H1 (cell line): Measurements from ENCODE around the gene RPL21. TPM values are rescaled to one million over a fixed set of nuclear protein-coding genes. Genes with fewer than 3 reads are reported as not detected.

Experiments
- CTCF ChIA-PET: fragments of 300-600 bp; sonication (Branson Sonifier 250); formaldehyde crosslinking; loops from one replicate; lab custom pipeline; 2021; ENCODE audit not compliant: partially characterized antibody; lab: Charles Lee
- POLR2A ChIA-PET: fragments of 300-600 bp; sonication (Branson Sonifier 250); formaldehyde crosslinking; loops from one replicate; lab custom pipeline; 2021; ENCODE audit warnings: inconsistent platforms; ENCODE audit not compliant: partially characterized antibody; lab: Charles Lee
- DNase-seq, 2 experiments: peaks; one replicate each; pipeline versions ENCODE4 v3.0.0 to v3.0.0-alpha.2; 2010 to 2022; ENCODE audit warnings: low spot score in 2 of 2, low read depth in 1 of 2, mixed read lengths in 1 of 2
- FAIRE-seq: peaks from 2 replicates; lab custom pipeline; 2011; peaks lifted over from hg19 to GRCh38; lab: Jason Lieb, UNC
- H2AFZ ChIP-seq: 2 replicates; pipeline ENCODE4 v1.8.1; 2012; ENCODE audit warnings: low read length, inconsistent platforms
- H2AK5ac ChIP-seq: 2 replicates; pipeline ENCODE4 v1.6.1; 2013; ENCODE audit warnings: low read depth, low read length
- H2BK120ac ChIP-seq: replicated peaks from 2 replicates; pipeline ENCODE3; 2013; ENCODE audit warnings: low read depth, low read length, inconsistent platforms
- H2BK12ac ChIP-seq: 2 replicates; pipeline ENCODE4 v1.6.1; 2013; ENCODE audit warnings: low read depth, low read length
- H2BK15ac ChIP-seq: 2 replicates; pipeline ENCODE4 v1.6.1; 2013; ENCODE audit warnings: low read length
- H2BK20ac ChIP-seq: 2 replicates; pipeline ENCODE4 v1.6.1; 2013; ENCODE audit warnings: low read length
- H2BK5ac ChIP-seq: 2 replicates; pipeline ENCODE4 v1.6.1; 2013; ENCODE audit warnings: low read depth, low read length
- H3K14ac ChIP-seq: 2 replicates; pipeline ENCODE4 v1.6.1; 2013; ENCODE audit warnings: inconsistent platforms; ENCODE audit not compliant: insufficient read length
- H3K18ac ChIP-seq: 2 replicates; pipeline ENCODE4 v1.6.1; 2013; ENCODE audit warnings: low read length; ENCODE audit errors: extremely low read depth
- H3K23ac ChIP-seq: 2 replicates; pipeline ENCODE4 v1.6.1; 2013; ENCODE audit warnings: inconsistent platforms; ENCODE audit not compliant: insufficient read length
- H3K23me2 ChIP-seq: 2 replicates; pipeline ENCODE4 v1.6.1; 2013; ENCODE audit warnings: low read depth, low read length
- H3K27ac ChIP-seq: 2 replicates; pipeline ENCODE4 v1.6.1; 2011; ENCODE audit warnings: low read depth, low read length, inconsistent platforms
- H3K27me3 ChIP-seq, 4 experiments: replicated peaks in 1 of 4; 1 replicate in 1 of 4; 2 replicates in 3 of 4; pipeline versions ENCODE4 v1.6.1 to v1.8.1; 2011 to 2013; ENCODE audit warnings: low read length in 3 of 4, mild to moderate bottlenecking in 3 of 4, inconsistent platforms in 2 of 4, mixed read lengths in 2 of 4, moderate library complexity in 1 of 4; ENCODE audit not compliant: control insufficient read depth in 3 of 4, insufficient read depth in 3 of 4; ENCODE audit errors: extremely low read depth in 1 of 4
- H3K36me3 ChIP-seq, 4 experiments: 2 replicates each; pipeline versions ENCODE4 v1.6.1 to v1.8.1; 2011 to 2013; ENCODE audit warnings: mild to moderate bottlenecking in 4 of 4, low read length in 3 of 4, moderate library complexity in 2 of 4, control low read depth in 1 of 4, inconsistent platforms in 1 of 4; ENCODE audit not compliant: insufficient read depth in 4 of 4, control insufficient read depth in 2 of 4
- H3K4ac ChIP-seq: replicated peaks from 2 replicates; pipeline ENCODE3; 2013; ENCODE audit warnings: low read length, low read depth, mixed read lengths, inconsistent platforms; ENCODE audit not compliant: insufficient read length
- H3K4me1 ChIP-seq, 4 experiments: replicated peaks in 1 of 4; 1 replicate in 1 of 4; 2 replicates in 3 of 4; pipeline versions ENCODE4 v1.6.1 to v1.8.1; 2011 to 2013; ENCODE audit warnings: low read length in 3 of 4, inconsistent platforms in 2 of 4, mixed read lengths in 1 of 4; ENCODE audit not compliant: insufficient read depth in 4 of 4, control insufficient read depth in 3 of 4
- H3K4me2 ChIP-seq, 2 experiments: 2 replicates each; pipeline versions ENCODE4 v1.6.1 to v1.8.1; 2011 to 2013; ENCODE audit warnings: low read depth in 2 of 2, low read length in 2 of 2, control low read depth in 1 of 2, inconsistent platforms in 1 of 2, mild to moderate bottlenecking in 1 of 2; ENCODE audit not compliant: insufficient read depth in 1 of 2
- H3K4me3 ChIP-seq, 4 experiments: fragments of 200-600, 300-600 bp in 1 of 4; sonication (generic), shearing (Covaris generic), sonication (Bioruptor Twin) in 1 of 4; 2 replicates each; pipeline versions ENCODE4 v1.5.1 to v1.8.1; 2011 to 2016; ENCODE audit warnings: low read length in 4 of 4, low read depth in 3 of 4, control low read depth in 2 of 4, inconsistent platforms in 2 of 4, mild to moderate bottlenecking in 2 of 4, mixed read lengths in 1 of 4, moderate library complexity in 1 of 4; ENCODE audit not compliant: insufficient read depth in 2 of 4; ENCODE audit errors: extremely low read depth in 1 of 4
- H3K56ac ChIP-seq: replicated peaks from 2 replicates; pipeline ENCODE3; 2013; ENCODE audit warnings: low read depth, mild to moderate bottlenecking, mixed read lengths, low read length, inconsistent platforms; ENCODE audit not compliant: insufficient read length
- H3K79me1 ChIP-seq: 2 replicates; pipeline ENCODE4 v1.6.1; 2013; ENCODE audit warnings: low read depth, low read length, control low read depth
- H3K79me2 ChIP-seq, 2 experiments: 2 replicates each; pipeline versions ENCODE4 v1.6.1 to v1.8.1; 2012 to 2013; ENCODE audit warnings: low read length in 2 of 2, mild to moderate bottlenecking in 2 of 2, inconsistent platforms in 1 of 2; ENCODE audit not compliant: insufficient read depth in 2 of 2, control insufficient read depth in 1 of 2
- H3K9ac ChIP-seq, 4 experiments: replicated peaks in 1 of 4; 1 replicate in 1 of 4; 2 replicates in 3 of 4; pipeline versions ENCODE4 v1.6.1 to v1.8.1; 2011 to 2013; ENCODE audit warnings: low read depth in 3 of 4, low read length in 3 of 4, control low read depth in 2 of 4, mild to moderate bottlenecking in 2 of 4, moderate library complexity in 2 of 4, inconsistent platforms in 1 of 4; ENCODE audit errors: extremely low read depth in 1 of 4
- H3K9me3 ChIP-seq, 2 experiments: 2 replicates each; pipeline versions ENCODE4 v1.6.1 to v1.8.1; 2012 to 2013; ENCODE audit warnings: mild to moderate bottlenecking in 2 of 2, moderate library complexity in 2 of 2, control low read depth in 1 of 2, inconsistent platforms in 1 of 2, low read depth in 1 of 2, low read length in 1 of 2, mixed read lengths in 1 of 2; ENCODE audit not compliant: insufficient read depth in 2 of 2
- H4K20me1 ChIP-seq, 2 experiments: replicated peaks in 1 of 2; 2 replicates each; pipeline versions ENCODE3 to v1.8.1; 2011 to 2013; ENCODE audit warnings: inconsistent platforms in 2 of 2, low read length in 2 of 2, mild to moderate bottlenecking in 1 of 2; ENCODE audit not compliant: insufficient read depth in 2 of 2, control insufficient read depth in 1 of 2
- H4K5ac ChIP-seq: 2 replicates; pipeline ENCODE4 v1.6.1; 2013; ENCODE audit warnings: low read length, low read depth, mixed read lengths, inconsistent platforms; ENCODE audit not compliant: insufficient read length
- H4K8ac ChIP-seq: 2 replicates; pipeline ENCODE4 v1.8.0; 2013; ENCODE audit warnings: mild to moderate bottlenecking, moderate library complexity, low read length, inconsistent platforms; ENCODE audit not compliant: insufficient read depth; ENCODE audit errors: extremely low read depth
- H4K91ac ChIP-seq: replicated peaks from 2 replicates; pipeline ENCODE3; 2013; ENCODE audit warnings: low read length, mixed read lengths, inconsistent platforms; ENCODE audit not compliant: insufficient read length
- BACH1 ChIP-seq: IDR thresholded peaks from 2 replicates; pipeline ENCODE4 v1.6.1; 2012; ENCODE audit warnings: low read length, improper control_type of control experiment
- BCL11A ChIP-seq, 2 experiments: IDR thresholded peaks; one replicate each; pipeline ENCODE4 v1.6.1; 2011; ENCODE audit warnings: low read depth in 2 of 2, low read length in 2 of 2, mild to moderate bottlenecking in 2 of 2
- BRCA1 ChIP-seq: IDR thresholded peaks from 2 replicates; pipeline ENCODE4 v1.6.1; 2012; ENCODE audit warnings: low read depth, low read length, improper control_type of control experiment
- CHD1 ChIP-seq: IDR thresholded peaks from 2 replicates; pipeline ENCODE4 v1.6.1; 2012; ENCODE audit warnings: low read depth, low read length, improper control_type of control experiment
- CHD2 ChIP-seq: IDR thresholded peaks from 2 replicates; pipeline ENCODE4 v1.6.1; 2012; ENCODE audit warnings: low read length, improper control_type of control experiment
- E2F6 ChIP-seq: IDR thresholded peaks from 2 replicates; pipeline ENCODE4 v1.6.1; 2012; ENCODE audit warnings: inconsistent platforms
- EZH2 ChIP-seq: fragments of 200-600 bp; sonication (generic); IDR thresholded peaks from 2 replicates; pipeline ENCODE4 v1.7.1; 2012; ENCODE audit warnings: low read depth, mild to moderate bottlenecking, moderate library complexity, low read length, inconsistent platforms; ENCODE audit not compliant: severe bottlenecking
- GTF2F1 ChIP-seq: IDR thresholded peaks from 2 replicates; pipeline ENCODE4 v1.6.1; 2012; ENCODE audit warnings: low read depth, low read length, improper control_type of control experiment, borderline replicate concordance
- HDAC6 ChIP-seq: IDR thresholded peaks from one replicate; pipeline ENCODE4 v1.7.1; 2012; ENCODE audit warnings: low read depth, mild to moderate bottlenecking, inconsistent platforms, low read length, moderate library complexity
- JUN ChIP-seq: IDR thresholded peaks from 2 replicates; pipeline ENCODE4 v1.6.1; 2011; ENCODE audit warnings: low read depth, mild to moderate bottlenecking, improper control_type of control experiment, low read length
- JUND ChIP-seq: IDR thresholded peaks from 2 replicates; pipeline ENCODE4 v1.6.1; 2011; ENCODE audit warnings: mild to moderate bottlenecking, improper control_type of control experiment, low read length
- NANOG ChIP-seq: IDR thresholded peaks from 2 replicates; pipeline ENCODE4 v1.6.1; 2011; ENCODE audit warnings: low read length, low read depth, mild to moderate bottlenecking, inconsistent platforms; ENCODE audit not compliant: insufficient read depth, poor library complexity, severe bottlenecking
- RFX5 ChIP-seq: IDR thresholded peaks from 2 replicates; pipeline ENCODE4 v1.6.1; 2011; ENCODE audit warnings: low read depth, low read length, improper control_type of control experiment, borderline replicate concordance
- SP4 ChIP-seq: IDR thresholded peaks from 2 replicates; pipeline ENCODE4 v1.6.1; 2012; ENCODE audit warnings: low read length, inconsistent platforms
- TAF7 ChIP-seq: optimal IDR thresholded peaks from 2 replicates; pipeline ENCODE3; 2011; ENCODE audit warnings: low read depth, mild to moderate bottlenecking, inconsistent platforms, low read length, moderate library complexity, borderline replicate concordance
- WGBS, 2 experiments: shearing (Covaris generic) in 1 of 2; methylation state at CpG; one replicate each; pipeline versions ENCODE4 v1.1.6 to v1.1.7; 2013 to 2015; ENCODE audit warnings: low lambda C conversion rate in 2 of 2, mixed read lengths in 2 of 2, inconsistent platforms in 1 of 2, low coverage in 1 of 2, missing lambda C conversion rate in 1 of 2; ENCODE audit not compliant: insufficient replicate concordance in 2 of 2, insufficient coverage in 1 of 2, insufficient read length in 1 of 2; ENCODE audit errors: extremely low coverage in 1 of 2, missing lambda C conversion rate in 1 of 2; 5-methylcytosine and 5-hydroxymethylcytosine counted together
- polyA plus RNA-seq, 7 experiments: library from polyadenylated mRNA; depleted of rRNA in 3 of 7; stranded (reverse) in 5 of 7; unstranded in 2 of 7; fragments of >200 nt in 5 of 7; fragments of 200-250 nt in 2 of 7; gene quantifications; 1 replicate in 5 of 7; 2 replicates in 1 of 7; 4 replicates in 1 of 7; pipeline versions ENCODE4 v1.2.1 to v1.2.3, GENCODE V29; 2011 to 2013; ENCODE audit warnings: missing spikeins in 2 of 7, mixed read lengths in 2 of 7
- total RNA-seq: library from RNA; stranded (reverse); fragmentation: NEBNext Ultra II Directional; extraction: Animal tissue kit (Norgen Biotek cat#: 25700); gene quantifications from 2 replicates; pipeline ENCODE4 v1.2.1, GENCODE V29; 2021

The RPL21 gene
- total and polyA plus RNA-seq, 2 of the 8 experiments (the other 6 are each of a cell fraction or from before 2014, with no cell fraction given): 624 to 1,283 TPM

DNA sequence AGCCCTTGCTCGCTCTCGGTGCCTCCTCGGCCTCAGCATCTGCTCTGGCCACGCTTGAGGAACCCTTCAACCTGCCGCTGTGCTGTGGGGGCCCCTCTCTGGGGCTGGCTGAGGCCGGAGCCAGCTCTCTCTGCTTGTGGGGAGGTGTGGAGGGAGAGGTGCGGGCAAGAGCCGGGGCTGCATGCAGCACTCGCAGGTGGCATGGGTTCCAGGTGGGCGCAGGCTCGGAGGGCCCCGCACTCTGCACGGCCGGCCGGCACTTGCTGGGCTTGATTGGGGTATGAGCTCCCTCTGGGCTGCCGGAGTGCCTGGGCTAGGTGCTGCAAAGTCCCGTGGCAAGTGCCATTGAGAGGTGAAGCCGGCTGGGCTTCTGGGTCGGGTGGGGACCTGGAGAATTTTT lies 31.7 kb upstream of the RPL21 start:
- no peak overlapping the region for H2BK20ac ChIP-seq
- H2BK12ac ChIP-seq: no peak overlapping the region
- H3K14ac ChIP-seq: no peak overlapping the region
- H3K23me2 ChIP-seq: no peaks in the 10 kb centered on the region
- no peak overlapping the region for H4K91ac ChIP-seq
- H2AK5ac ChIP-seq: no peak overlapping the region
- H3K79me1 ChIP-seq: no peaks in the 10 kb centered on the region
- H3K4me3 ChIP-seq: no peak overlapping the region
- no peaks in the 10 kb centered on the region for H3K79me2 ChIP-seq
- H2BK5ac ChIP-seq: no peak overlapping the region
- peaks cover 3 to 6% of the 10 kb centered on the region in 2 experiments; a peak in 2 of 4 replicates for H3K9me3 ChIP-seq
- no peak overlapping the region for H3K56ac ChIP-seq
- FAIRE-seq: no peak
- no peak overlapping the region for H3K18ac ChIP-seq
- H4K8ac ChIP-seq: no peak overlapping the region
- no peak for DNase-seq
- WGBS, 2 experiments: 88% methylated on average over 19 of the region's 19 CpGs; no CpG with 5 or more reads in 1 of the 2 experiments
- H3K23ac ChIP-seq: no peak overlapping the region
- H3K36me3 ChIP-seq: no peaks in the 10 kb centered on the region
- no peak overlapping the region for H4K5ac ChIP-seq
- no peak overlapping the region for H3K4me2 ChIP-seq
- no peaks in the 10 kb centered on the region for H4K20me1 ChIP-seq
- no peak overlapping the region for H2AFZ ChIP-seq
- H3K27me3 ChIP-seq: no peaks in the 10 kb centered on the region
- H3K4ac ChIP-seq: no peak overlapping the region
- ChIA-PET CTCF (interaction anchor here (1.1 kb wide), 1 partner anchor 23 kb away, joined by 3 read pairs; no protein-coding TSS in a partner anchor), POLR2A (interaction anchor here (1.9 kb wide), 1 partner anchor 31 kb away, joined by 6 read pairs; no protein-coding TSS in a partner anchor)
- peaks cover 0 to 2% (median 0%) of the 10 kb centered on the region in 4 experiments; a peak in 1 of 7 replicates for H3K4me1 ChIP-seq
- H2BK120ac ChIP-seq: no peak overlapping the region
- no peak overlapping the region for H3K9ac ChIP-seq
- no peak overlapping the region for H3K27ac ChIP-seq
- no peak overlapping the region for H2BK15ac ChIP-seq
- TF ChIP-seq HDAC6: no peak
- no peak for TF ChIP-seq CHD2
- TF ChIP-seq EZH2: no peak
- TF ChIP-seq JUND: no peak
- no peak for TF ChIP-seq E2F6
- no peak for TF ChIP-seq RFX5
- TF ChIP-seq JUN: no peak
- no peak for TF ChIP-seq SP4
- no peak for TF ChIP-seq BCL11A (IDR thresholded peaks at IDR 0.05; ENCODE audit: low read depth in 2 of 2, low read length in 2 of 2)
- TF ChIP-seq GTF2F1: no peak
- no peak for TF ChIP-seq BRCA1
- TF ChIP-seq TAF7: no peak
- TF ChIP-seq BACH1: no peak
- no peak for TF ChIP-seq CHD1
- no peak for TF ChIP-seq NANOG
